OCI-LY1 (cell line): Measurements from ENCODE around the gene ITIH4.

Experiments used
- CTCF ChIP-seq: fragments of 200-600 bp; sonication (generic), shearing (Covaris generic); IDR thresholded peaks from 2 replicates; pipeline ENCODE4 v1.5.1; 2017; ENCODE audit warnings: mild to moderate bottlenecking, antibody characterized with exemption, low read length, moderate library complexity, mixed read lengths
- EZH2 ChIP-seq: fragments of 200-600 bp; sonication (generic), shearing (Covaris generic); IDR thresholded peaks from 2 replicates; pipeline ENCODE4 v1.8.0; 2017; ENCODE audit warnings: borderline replicate concordance, mixed run types, mild to moderate bottlenecking, antibody characterized with exemption, low read length, moderate library complexity, mixed read lengths

DNA sequence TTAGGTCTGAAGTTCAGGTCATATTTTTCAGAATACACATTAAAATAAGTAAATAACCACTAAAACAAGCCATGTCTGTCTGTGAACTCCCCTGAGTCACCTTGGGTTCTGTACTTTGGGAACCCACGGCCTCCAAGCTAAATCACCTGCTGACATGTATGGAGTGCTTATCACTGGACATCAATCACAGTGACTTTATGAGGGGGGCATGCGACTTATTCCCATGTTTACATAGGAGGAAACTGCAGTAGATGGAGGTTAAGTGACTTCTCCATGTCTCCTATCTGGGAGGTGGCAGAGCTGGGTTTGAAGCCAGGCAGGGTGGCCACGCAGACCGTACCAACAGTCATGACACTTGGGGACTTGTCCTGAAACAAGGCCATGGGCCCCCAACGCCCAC, 8.1 kb downstream of the ITIH4 start:
- TF ChIP-seq CTCF: no peak
- TF ChIP-seq EZH2: no peak
